GM19239 (cell line): ENCODE data around the gene UGT8.

Experiments
- DNase-seq: peaks from one replicate; pipeline ENCODE4 v3.0.0; 2011; ENCODE audit warnings: low spot score; ENCODE audit not compliant: insufficient read length
- FAIRE-seq: peaks from 2 replicates; lab custom pipeline; 2011; peaks lifted over from hg19 to GRCh38; lab: Jason Lieb, UNC

Gene UGT8

DNA sequence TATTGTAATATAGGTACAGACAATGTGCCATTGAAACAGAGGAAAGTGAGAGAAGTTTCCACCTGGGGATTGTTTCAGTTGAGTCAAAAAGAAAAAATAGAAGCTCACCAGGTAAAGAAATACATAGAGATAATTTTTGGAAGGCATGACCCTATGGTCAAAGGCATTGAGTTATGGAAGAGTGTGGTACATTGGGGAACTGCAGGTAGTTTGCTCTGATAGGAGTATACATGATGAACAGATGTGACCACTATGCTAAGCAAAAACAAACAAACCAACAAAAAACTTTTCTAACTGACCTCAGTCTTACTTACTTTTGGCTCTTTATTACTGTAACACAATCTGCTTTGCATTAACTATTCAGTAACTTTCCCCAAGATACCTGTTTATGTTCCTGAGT, 85.9 kb downstream of the UGT8 start:
- DNase-seq (no peak), FAIRE-seq (no peak)

- no peak for FAIRE-seq
- DNase-seq: no peak
These were observed 89.5 kb downstream of the UGT8 start for GRCh38 chr4:114688059-114688458.

DNA sequence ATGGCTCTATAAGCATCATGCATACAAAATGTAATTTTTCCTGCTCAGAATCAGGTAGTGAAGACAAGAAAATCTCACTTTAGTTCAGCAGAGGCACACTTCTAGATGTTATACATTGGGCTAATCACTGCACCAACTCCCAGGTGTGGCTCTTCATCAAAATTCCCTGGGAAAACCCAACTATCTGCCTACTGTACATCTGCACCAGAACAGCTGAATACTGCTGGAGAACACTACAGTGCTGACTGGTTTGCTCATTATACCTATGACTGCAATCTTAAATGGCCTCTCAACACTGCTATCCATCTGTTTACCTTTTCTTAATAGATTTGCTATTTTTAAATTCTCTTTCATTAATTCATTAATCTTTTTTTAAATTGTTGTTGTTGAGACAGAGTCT, 92.0 kb downstream of the UGT8 start:
- DNase-seq (no peak), FAIRE-seq (no peak)

GRCh38 chr4:114691865-114692264, 93.3 kb downstream of the UGT8 start:
- FAIRE-seq (peak; percentile 71), DNase-seq (peak; percentile 13)

GRCh38 chr4:114692958-114693357, 94.4 kb downstream of the UGT8 start:
- FAIRE-seq: no peak
- DNase-seq: no peak

DNA sequence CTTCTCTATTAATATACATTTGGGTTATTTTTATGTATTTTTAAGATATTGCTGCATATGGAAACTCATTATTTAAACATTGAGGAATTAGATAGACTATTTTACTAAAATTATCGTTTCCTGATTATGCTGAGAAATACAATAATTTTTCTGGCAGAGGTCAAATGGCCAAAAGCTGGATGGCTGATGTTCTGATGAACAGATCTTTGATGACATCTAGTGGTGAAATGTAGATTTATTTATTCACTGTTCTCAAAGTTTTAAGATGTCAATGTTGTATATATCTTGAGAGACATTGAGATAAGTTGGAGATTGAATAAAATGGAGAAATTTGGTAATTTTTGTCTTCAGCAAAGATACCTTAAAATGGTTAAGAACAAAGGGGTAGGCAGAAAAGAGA, 96.2 kb downstream of the UGT8 start:
- no peak for DNase-seq

GRCh38 chr4:114698231-114698630, 99.6 kb downstream of the UGT8 start:
- DNase-seq (no peak), FAIRE-seq (no peak)

More for the DNA sequence above, 96.2 kb downstream of the UGT8 start:
- peak; percentile 80 for FAIRE-seq

GRCh38 chr4:114701491-114701890, 102.9 kb downstream of the UGT8 start:
- FAIRE-seq (no peak), DNase-seq (no peak)

- FAIRE-seq (no peak), DNase-seq (no peak)
These were observed 118.8 kb downstream of the UGT8 start for GRCh38 chr4:114717432-114717831.

- FAIRE-seq (no peak), DNase-seq (no peak)
These were observed 126.5 kb downstream of the UGT8 start for GRCh38 chr4:114725066-114725465.

GRCh38 chr4:114727461-114727860, 128.9 kb downstream of the UGT8 start:
- DNase-seq (no peak), FAIRE-seq (no peak)
